ENCODE data around the gene PDPK1. TPM values are rescaled to one million over a fixed set of nuclear protein-coding genes. Genes with fewer than 3 reads are reported as not detected.
A peak's percentile ranks its signal among the peaks of the same experiment; 100 is the strongest.

Gene PDPK1
- 10 to 100 TPM; 23.9 to 68.0 (median 42.2) TPM for total RNA-seq
- polyA plus RNA-seq = 10 to 100 TPM; 28.9 to 69.7 (median 31.0) TPM
- long read RNA-seq, donor 1, full-length matches to known transcripts = 6 of 6 reads
- long read RNA-seq, donor 1, partial matches to known transcripts = 0 of 6 reads
- long read RNA-seq, donor 1, other reads (novel, unspliced or antisense) = 0 of 6 reads
- long read RNA-seq, donor 2, full-length matches to known transcripts = 6 of 11 reads
- long read RNA-seq, donor 2, partial matches to known transcripts = 5 of 11 reads
- long read RNA-seq, donor 2, other reads (novel, unspliced or antisense) = 0 of 11 reads
- long read RNA-seq, donor 3, full-length matches to known transcripts = 4 of 4 reads
- long read RNA-seq, donor 3, partial matches to known transcripts = 0 of 4 reads
- long read RNA-seq, donor 3, other reads (novel, unspliced or antisense) = 0 of 4 reads
- long read RNA-seq, donor 4, full-length matches to known transcripts = 12 of 27 reads
- long read RNA-seq, donor 4, partial matches to known transcripts = 7 of 27 reads
- long read RNA-seq, donor 4, other reads (novel, unspliced or antisense) = 8 of 27 reads
- long read RNA-seq, donor 5, full-length matches to known transcripts = 5 of 19 reads
- long read RNA-seq, donor 5, partial matches to known transcripts = 4 of 19 reads
- long read RNA-seq, donor 5, other reads (novel, unspliced or antisense) = 10 of 19 reads
- long read RNA-seq, donor 6, full-length matches to known transcripts = 9 of 19 reads
- long read RNA-seq, donor 6, partial matches to known transcripts = 3 of 19 reads
- long read RNA-seq, donor 6, other reads (novel, unspliced or antisense) = 7 of 19 reads
- long read RNA-seq, donor 7, full-length matches to known transcripts = 2 of 2 reads
- long read RNA-seq, donor 7, partial matches to known transcripts = 0 of 2 reads
- long read RNA-seq, donor 7, other reads (novel, unspliced or antisense) = 0 of 2 reads
- long read RNA-seq, donor 8, full-length matches to known transcripts = 15 of 22 reads
- long read RNA-seq, donor 8, partial matches to known transcripts = 7 of 22 reads
- long read RNA-seq, donor 8, other reads (novel, unspliced or antisense) = 0 of 22 reads
- long read RNA-seq, donor 9, full-length matches to known transcripts = 5 of 5 reads
- long read RNA-seq, donor 9, partial matches to known transcripts = 0 of 5 reads
- long read RNA-seq, donor 9, other reads (novel, unspliced or antisense) = 0 of 5 reads
- long read RNA-seq, donor 10, full-length matches to known transcripts = 6 of 11 reads
- long read RNA-seq, donor 10, partial matches to known transcripts = 5 of 11 reads
- long read RNA-seq, donor 10, other reads (novel, unspliced or antisense) = 0 of 11 reads

- H3K27ac ChIP-seq = peak within 1 kb of the TSS; percentile 74 to 93 (median 90)
- peaks cover 5 to 47% of the 10 kb centered on the region in 2 donors for H3K4me1 ChIP-seq (replicated peaks in 1 of 2)
- peak; percentile 13 to 43 for TF ChIP-seq POLR2A (IDR thresholded peaks at IDR 0.05)
- TF ChIP-seq CTCF (IDR thresholded peaks at IDR 0.05) = peak in 1 of 6 experiments; percentile 13
- no peaks in the 10 kb centered on the region for H3K36me3 ChIP-seq (replicated peaks in 1 of 2)
- H3K4me3 ChIP-seq = peak within 1 kb of the TSS in 2 of 4 donors; percentile 54 to 97
- DNase-seq = peak; percentile 92 to 96 (median 94)
- H3K9me3 ChIP-seq (replicated peaks in 1 of 3) = no peaks in the 10 kb centered on the region
- no peaks in the 10 kb centered on the region for H3K27me3 ChIP-seq
- WGBS, 4 donors = 0 to 3% (median 1%) methylated on average over 16 to 125 of the region's 126 CpGs
- intact Hi-C loops (cut with DNase I) = no loop called here
Observed at GRCh38 chr16:2537451-2538379, at the start of gene PDPK1. PDPK1 (plus strand) TSS chr16:2538021; CDS start chr16:2538113, 92 bp downstream.

- Histone ChIP-seq H3K4me3 (no peak overlapping the region), H3K4me1 (replicated peaks in 1 of 2) (no peaks in the 10 kb centered on the region), H3K9me3 (replicated peaks in 1 of 3) (no peaks in the 10 kb centered on the region), H3K36me3 (replicated peaks in 1 of 2) (no peaks in the 10 kb centered on the region), H3K27me3 (no peaks in the 10 kb centered on the region), H3K27ac (no peak overlapping the region)
- WGBS, 4 donors = 91 to 97% (median 94%) methylated on average over 11 to 16 of the region's 16 CpGs
- DNase-seq = no peak
- intact Hi-C loops (cut with DNase I) = no loop called here
- no peak for TF ChIP-seq POLR2A (IDR thresholded peaks at IDR 0.05)
- TF ChIP-seq CTCF (IDR thresholded peaks at IDR 0.05) = no peak
Observed at GRCh38 chr16:2489581-2489980, 48.2 kb upstream of the PDPK1 start.

DNA sequence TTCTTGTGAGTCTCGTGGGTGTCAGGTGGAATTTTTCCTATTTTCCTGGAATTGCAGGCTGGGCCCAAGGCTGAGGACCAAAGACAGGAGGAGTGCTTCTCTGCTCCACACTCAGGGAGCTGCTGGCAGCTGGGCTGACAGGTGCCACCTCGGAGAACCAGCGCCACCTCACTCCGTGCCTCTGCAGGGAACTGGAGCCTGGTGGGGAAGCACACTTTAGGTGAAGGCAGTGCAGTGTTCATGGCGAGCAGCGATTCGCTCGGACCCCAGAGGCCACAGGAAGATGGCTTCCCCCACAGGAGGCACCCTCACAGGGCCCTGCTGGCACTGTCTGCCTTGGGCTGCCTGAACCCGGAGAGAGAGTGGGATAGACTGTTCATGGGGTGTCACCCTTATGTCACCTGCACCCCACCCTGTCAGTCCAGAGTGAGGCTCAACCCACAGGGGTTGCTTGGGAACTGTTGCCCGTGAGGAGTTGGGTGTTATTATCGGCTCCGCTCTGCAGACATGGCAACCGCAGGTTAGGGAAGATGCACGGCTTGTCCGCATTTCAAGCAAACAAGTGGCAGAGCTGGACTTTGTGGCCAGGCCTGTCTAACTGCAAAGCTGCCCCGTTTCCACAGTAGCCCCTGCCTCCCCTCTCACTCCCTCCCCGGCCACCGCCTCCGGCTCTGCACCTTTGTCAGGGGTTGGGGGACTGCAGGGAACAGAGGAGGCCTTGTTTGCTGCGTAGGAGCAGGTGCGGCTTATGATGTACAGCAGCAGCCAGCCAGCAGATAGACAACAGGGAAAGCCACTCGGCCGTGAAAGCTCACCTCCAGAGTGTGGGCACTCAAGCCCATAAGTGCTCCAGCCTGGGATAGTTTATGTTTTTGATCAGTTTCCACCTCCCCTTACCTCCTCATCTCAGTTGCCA is 47.4 kb upstream of the PDPK1 start:
- no peak for TF ChIP-seq CTCF (IDR thresholded peaks at IDR 0.05)
- no peak for TF ChIP-seq POLR2A (IDR thresholded peaks at IDR 0.05)
- H3K4me3 ChIP-seq = no peak overlapping the region
- WGBS, 4 donors = 82 to 93% (median 91%) methylated on average over 21 to 23 of the region's 23 CpGs
- H3K36me3 ChIP-seq (replicated peaks in 1 of 2) = no peaks in the 10 kb centered on the region
- H3K9me3 ChIP-seq (replicated peaks in 1 of 3) = no peaks in the 10 kb centered on the region
- H3K4me1 ChIP-seq (replicated peaks in 1 of 2) = no peaks in the 10 kb centered on the region
- H3K27me3 ChIP-seq = no peaks in the 10 kb centered on the region
- H3K27ac ChIP-seq = no peak overlapping the region
- DNase-seq = no peak
- intact Hi-C loops (cut with DNase I) = loop anchor here (10.0 kb wide), 2 partner anchors 156 to 196 kb away; no protein-coding TSS in a partner anchor
